GM12873 (cell line): Measurements from ENCODE around the gene AP1M1.

ENCODE experiments used
- TF ChIP-seq, protein P1 (sequence below): IDR thresholded peaks from 2 replicates; pipeline ENCODE4 v1.5.1; 2012; ENCODE audit warnings: low read depth, mild to moderate bottlenecking, moderate library complexity, low read length, control low read depth; ENCODE audit not compliant: insufficient read depth; ENCODE audit errors: missing control alignments

Gene AP1M1

DNA sequence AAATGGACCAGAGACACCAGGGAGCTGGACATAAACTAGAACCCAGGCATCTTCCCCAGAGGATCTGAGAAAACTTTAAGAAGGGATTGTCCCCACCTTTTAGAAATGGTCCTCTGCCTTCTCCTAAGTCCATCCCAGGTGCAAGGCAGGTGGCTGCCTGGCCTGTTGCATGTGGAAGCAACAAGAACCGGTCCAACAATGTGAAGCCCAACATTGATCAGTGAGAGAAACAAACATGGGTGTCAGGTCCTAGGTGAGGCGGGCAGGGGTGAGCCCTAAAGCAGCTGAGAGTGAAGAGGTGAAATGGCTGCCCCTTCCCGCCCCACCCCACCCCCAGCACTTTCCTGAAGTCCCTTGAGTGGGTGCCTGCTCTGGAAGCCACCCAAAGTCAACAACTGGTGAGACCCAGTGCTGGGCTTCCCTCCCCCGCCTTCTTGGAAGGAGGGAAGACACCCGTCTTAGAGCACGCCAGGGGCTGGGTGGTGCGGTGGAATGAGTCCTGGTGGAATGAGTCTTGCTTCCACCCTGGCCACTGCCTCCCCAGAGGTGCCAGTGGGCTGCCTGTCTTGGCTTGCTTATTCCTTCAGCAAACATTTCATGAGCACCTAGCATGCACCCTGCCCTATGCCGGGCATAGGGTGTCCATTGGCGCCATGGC, 1.7 kb downstream of the AP1M1 start:
- TF ChIP-seq, protein P1, sequence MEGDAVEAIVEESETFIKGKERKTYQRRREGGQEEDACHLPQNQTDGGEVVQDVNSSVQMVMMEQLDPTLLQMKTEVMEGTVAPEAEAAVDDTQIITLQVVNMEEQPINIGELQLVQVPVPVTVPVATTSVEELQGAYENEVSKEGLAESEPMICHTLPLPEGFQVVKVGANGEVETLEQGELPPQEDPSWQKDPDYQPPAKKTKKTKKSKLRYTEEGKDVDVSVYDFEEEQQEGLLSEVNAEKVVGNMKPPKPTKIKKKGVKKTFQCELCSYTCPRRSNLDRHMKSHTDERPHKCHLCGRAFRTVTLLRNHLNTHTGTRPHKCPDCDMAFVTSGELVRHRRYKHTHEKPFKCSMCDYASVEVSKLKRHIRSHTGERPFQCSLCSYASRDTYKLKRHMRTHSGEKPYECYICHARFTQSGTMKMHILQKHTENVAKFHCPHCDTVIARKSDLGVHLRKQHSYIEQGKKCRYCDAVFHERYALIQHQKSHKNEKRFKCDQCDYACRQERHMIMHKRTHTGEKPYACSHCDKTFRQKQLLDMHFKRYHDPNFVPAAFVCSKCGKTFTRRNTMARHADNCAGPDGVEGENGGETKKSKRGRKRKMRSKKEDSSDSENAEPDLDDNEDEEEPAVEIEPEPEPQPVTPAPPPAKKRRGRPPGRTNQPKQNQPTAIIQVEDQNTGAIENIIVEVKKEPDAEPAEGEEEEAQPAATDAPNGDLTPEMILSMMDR = no peak

GRCh38 chr19:16200038-16201010, 2.6 kb downstream of the AP1M1 start:
- TF ChIP-seq, protein P1 = no peak

DNA sequence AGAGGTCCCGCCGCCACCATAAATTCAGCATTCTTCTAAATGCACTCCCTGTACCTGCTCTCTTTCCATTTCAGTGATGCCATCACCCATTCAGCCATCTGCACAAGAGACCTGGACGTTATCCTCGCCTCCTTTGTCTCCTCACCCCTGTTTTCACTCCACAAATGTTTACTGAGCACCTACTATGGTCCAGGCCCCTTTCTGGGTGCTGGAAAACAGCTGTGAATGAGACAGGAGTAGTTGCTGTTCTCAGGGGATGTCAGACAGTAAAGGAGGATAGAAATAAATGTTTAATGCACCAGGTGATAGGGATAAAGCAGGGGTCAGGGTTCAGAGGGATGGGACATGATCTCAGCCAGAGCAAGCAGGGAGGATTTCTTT, 3.3 kb downstream of the AP1M1 start:
- TF ChIP-seq, protein P1 = no peak

DNA sequence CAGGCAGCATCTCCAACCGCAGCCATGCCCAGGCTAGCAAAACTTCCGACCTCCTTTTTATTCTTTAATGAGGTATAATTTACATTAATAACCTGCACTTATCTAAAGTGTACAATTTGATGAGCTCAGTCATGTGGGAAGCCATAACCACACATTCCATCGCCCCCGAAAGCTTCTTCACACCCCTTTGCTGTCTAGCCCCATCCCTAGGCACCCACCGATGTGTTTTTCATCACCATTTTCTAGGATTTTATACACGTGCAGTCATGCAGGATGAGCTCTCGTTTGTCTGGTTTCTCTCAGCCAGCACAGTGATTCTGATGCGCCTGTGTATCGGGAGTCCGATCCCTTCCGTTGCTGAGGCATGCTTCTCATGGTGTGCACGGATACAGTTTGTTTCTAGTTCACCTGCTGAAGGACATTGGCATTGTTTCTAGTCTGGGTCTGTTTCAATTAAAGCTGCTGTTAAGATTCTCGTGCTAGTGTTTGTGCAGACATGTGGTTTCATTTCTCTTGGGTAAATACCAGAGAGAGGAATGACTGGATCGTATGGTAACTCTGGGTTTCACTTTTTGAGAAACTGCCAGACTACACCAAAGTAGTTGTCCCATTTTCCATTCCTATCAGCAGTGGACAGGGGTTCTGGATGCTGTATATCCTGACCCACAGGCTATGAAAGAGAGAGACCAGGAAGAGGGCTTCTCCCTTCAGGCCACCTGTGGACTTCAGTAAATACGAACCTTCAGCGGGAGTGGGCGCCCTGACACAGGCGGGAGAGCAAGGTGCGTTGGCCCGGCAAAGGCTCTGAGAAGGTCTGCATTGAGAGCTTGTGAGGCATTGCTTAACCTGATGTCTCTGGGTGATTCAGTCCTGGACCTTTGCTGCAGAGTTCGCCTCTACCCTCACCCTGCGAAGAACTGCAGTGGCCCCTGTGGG, 4.9 kb downstream of the AP1M1 start:
- TF ChIP-seq, protein P1 = no peak

- TF ChIP-seq, protein P1 = no peak
These were observed 5.7 kb downstream of the AP1M1 start for GRCh38 chr19:16203256-16204004.

- TF ChIP-seq, protein P1 = no peak
These were observed 6.2 kb downstream of the AP1M1 start for GRCh38 chr19:16204005-16204294.
